Middle frontal gyrus (tissue), 1 donor: Measurements from ENCODE around the gene C2orf92.
"Not testable (repeated sequence)": the region's sequence is repeated elsewhere in the genome, so short reads cannot be mapped to it uniquely, and the experiment has no call there.

Source experiments
- DNase-seq: peaks from one replicate; pipeline ENCODE4 v3.0.0-alpha.2; 2015; ENCODE audit warnings: low spot score; ENCODE audit errors: extremely low spot score

Gene C2orf92

DNA sequence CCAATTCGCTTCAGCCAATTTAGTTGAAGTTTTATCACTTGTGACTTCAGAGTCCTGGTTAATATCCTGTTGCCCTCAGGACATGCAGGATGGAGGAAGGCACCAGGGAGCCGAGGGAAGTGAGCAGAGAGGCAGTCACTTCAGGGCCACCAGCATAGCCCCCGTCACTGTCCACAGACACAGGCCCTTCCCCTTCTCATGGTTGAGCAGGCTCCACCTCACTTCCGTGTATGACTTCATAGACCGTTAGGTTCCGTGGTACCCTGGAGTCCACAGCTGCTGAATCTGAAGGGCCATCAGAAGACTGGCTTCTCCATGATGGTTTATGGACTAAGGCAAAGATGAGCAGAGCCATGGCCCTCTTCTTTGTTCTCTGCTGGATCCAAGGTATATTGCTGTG, at the start of gene C2orf92:
C2orf92 (plus strand) TSS at position 266 of the 400 bp plus-strand sequence; CDS start at position 342, 76 bp downstream.
- no peak for DNase-seq

DNA sequence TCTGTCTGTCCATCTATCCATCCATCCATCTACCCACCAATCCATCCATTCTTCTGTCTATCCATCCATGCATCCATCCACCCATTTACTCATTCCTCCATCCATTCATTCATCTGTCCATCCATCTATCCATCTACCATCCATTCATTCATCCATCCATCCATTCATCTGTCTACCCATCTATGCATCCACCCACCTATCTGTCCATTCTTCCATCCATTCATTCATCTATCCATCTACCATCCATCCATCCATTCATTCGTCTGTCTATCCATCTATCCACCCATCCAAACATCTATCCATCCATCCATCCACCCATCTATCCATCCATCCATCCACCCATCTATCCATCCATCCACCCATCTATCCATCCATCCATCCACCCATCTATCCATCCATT, 49.0 kb upstream of the C2orf92 start:
- DNase-seq = not testable (repeated sequence)

DNA sequence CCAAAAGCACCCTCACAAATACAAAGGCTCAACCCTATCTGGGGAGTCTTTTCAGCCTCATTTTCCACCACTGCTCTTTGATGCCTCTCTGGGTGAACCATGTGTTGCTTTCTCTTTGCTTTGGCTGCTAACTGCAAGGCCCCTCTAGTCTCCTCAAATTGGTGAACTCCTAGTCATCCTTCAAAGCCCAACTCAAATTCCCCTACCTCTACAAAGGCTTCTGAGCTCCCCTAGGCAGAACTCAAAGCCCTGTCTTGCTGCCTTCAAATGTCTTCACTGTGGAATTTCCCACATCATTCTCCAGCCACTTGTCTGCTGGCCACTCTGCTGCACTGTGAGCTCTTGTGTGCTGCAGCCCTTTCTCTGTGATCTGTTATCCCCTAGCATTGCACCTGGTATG, 46.5 kb upstream of the C2orf92 start:
- not testable (repeated sequence) for DNase-seq

DNA sequence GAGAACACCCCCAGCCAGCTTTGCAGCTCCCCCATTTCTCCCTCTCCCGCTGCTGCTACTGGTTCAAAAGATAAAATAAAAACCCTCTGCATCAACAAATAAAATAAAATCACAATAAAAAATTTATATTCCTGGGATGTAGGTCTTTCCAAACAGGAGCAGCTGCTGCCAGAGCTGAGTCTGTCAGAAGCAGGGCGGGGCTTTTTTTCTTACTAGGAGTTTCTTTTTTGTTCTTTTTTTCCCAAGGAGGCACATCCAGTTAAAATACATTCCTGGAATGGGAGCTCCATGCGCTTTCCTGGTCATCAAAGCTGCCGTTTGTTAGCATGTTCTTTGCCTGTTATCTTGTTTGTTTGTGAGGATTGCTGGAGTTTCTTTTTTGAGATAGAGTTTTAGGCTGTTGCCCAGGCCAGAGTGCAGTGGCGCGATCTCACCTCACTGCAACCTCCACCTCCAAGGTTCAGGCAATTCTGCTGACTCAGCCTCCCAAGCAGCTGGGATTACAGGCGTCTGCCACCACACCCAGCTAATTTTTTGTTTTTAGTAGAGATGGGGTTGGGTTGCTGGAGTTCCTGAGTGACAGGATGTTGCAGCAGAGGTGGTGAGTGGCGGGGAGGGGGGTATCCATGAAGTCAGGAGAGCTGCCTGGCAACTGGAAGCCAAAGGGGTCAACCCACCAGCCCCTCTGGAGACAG, 44.0 kb upstream of the C2orf92 start:
- not testable (repeated sequence) for DNase-seq

DNA sequence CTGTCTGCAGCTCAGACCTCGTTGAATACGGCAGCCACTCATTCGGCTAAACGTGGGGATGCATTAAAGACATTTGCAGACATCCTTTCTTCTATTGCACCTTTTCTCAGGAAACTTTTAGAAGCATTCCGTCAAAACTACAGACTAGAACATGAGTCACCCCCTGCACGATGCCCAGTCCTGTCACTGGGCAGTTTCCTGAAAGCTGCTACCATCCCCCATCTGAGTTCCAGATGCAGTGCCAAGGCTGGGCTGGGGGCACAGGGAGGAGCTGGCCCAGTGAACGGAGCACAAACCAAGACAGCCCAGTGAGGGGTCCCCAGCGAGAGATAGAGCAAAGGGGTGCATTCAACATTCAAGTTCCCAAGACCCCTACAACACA, 43.5 kb upstream of the C2orf92 start:
- not testable (repeated sequence) for DNase-seq

DNA sequence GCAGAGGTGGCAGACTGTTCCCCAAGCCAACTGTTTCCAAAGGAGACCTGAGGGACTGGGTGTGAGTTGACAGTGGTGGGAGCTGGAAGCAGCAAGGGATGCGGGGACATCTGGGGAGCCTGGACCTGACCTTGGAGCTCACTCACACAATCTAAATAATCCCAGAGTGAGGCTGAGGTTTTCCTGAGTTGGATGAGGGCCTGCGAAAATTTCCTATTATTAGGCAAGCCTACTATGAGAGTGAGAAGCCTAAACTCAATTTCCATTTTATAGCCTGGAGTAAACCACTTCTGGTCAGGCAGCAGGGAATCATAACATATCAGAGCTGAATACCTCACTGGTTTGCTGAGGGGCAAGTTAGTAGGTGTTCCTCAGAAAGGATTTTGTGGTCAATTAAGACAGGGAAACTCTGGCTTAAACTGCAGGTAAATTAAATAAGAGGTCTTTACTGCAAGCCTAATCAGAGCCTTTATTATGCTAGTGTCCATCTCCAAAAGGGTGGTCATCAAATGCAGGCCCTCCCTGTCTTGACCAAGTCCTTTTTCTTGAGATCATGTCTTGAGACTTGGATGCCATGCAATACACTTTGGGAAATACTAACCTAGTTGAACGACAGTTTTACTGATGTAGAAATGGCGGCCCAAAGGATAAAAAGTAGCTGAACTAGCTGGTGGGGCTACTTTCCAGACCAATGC, 25.3 kb upstream of the C2orf92 start:
- DNase-seq = no peak

DNA sequence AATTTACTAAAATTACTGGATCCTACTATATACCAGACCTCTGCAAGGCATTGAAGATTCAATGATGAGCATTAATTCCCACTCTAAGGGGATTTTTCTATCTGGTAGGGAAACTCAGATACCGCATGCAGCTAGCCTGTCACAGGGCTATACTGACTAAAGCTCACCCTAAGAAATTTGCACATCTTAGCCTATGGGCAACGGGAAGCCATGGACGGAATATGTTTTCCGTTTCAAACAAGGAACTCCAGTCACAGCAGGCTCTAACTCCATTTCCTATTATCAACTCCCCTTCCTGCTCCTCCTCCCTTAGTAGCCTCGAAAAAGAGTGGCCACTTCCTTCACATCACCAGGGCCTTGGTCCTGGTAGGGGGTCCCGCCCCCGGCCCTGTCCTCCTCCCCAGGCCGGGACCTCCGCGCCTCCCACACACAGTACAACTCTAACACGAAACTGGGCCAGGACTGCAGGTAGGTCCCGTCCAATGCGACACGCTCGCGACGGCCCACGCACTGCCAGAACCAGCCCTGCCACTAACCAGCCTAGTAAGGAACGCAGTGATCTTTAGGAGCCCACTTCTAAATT, 24.3 kb upstream of the C2orf92 start:
- DNase-seq = no peak

DNA sequence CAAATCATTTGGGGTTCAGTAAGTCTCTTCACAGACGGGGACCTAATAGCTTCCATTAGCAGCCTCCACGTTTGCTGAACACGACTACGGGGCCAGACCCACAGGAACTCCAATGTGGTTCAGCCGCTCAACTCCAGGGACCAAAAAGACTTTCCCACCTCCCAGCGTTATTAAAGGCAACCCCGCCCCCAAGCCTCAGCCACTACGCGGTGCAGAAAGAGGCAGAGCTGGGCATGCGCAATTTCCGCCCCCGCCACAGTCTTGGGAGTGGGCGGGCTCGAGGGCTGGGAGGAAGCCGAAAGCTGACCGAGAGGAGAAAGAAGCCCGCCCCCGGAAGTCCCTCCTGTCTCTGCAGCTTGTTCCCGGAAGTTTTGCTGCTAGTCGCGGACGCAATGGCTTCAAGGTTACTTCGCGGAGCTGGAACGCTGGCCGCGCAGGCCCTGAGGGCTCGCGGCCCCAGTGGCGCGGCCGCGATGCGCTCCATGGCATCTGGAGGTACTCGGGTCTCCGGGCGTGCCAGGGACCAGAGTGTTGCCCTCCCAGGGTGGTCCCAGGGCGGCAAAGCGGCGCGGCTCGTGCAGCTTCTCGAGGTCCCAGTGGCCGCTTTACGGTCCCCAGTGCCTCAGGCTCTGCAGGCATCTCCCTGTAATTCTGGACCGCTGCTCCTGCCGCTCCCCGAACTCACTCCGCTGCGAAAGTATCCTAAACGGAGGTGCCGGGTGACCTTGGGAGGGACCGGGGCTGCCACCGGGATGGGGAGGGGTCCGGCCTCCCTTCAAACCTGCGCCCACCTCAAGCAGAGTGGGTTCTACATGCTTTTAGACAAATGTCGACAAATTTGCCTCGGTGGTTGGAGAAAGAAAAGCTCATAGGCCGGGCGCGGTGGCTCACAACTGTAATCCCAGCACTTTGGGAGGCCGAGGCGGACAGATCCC, 23.6 kb upstream of the C2orf92 start, which contains the start of gene COX5B:
COX5B (plus strand) TSS at position 368 of the 935 bp plus-strand sequence; CDS start at position 393, 25 bp downstream.
- peak; percentile 98 for DNase-seq

DNA sequence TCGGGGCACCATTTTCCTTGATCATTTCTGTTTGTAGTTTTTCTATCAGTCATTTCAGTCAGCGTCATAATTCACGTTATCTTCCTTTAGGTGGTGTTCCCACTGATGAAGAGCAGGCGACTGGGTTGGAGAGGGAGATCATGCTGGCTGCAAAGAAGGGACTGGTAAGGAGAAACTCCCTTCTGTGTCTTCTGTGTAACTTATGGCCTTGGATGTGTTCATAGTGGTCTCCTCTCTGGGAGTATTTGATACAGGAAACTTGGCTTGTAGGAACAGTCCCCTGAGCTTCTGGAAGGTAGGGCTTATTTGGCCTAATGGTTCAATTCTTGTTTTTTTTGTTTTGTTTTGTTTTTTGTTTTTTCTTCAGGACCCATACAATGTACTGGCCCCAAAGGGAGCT, 22.5 kb upstream of the C2orf92 start:
- no peak for DNase-seq

DNA sequence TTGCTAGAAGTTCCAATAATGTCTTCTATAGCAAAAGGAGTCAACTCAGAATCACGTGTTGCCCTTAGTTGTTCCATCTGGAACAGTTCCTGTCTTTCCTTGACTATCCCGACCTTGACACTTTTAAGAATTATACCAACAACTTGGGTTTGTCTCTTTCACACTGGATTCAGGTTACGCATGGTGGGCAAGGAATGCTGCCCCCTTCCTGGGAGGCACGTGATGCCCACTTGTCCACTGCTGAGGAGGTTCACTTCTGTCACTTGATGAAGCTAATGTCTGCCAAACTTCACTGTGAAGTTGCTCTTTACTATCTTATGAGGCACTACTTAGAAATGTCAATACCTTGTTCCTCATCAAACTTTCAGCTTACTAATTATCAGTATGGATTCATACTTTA, 18.4 kb upstream of the C2orf92 start:
- no peak for DNase-seq

DNA sequence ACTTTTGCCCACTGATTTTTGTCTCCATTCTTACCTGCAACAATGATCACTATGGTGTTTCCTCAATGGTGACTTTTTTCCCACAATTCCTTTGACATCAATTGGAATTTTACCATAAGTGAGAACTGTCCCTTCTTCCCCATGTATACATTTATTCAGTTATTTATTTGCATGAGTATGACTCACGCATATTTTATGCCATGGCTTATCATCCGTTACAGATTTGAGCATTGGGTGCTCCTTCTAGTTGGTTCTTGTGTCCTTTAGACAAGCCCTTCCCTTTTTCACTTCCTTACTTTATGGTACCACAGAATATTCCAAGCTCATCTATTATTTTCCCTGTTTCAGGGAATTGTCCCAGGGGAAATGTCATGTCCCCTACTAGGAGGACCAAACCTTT, 16.0 kb upstream of the C2orf92 start:
- no peak for DNase-seq

DNA sequence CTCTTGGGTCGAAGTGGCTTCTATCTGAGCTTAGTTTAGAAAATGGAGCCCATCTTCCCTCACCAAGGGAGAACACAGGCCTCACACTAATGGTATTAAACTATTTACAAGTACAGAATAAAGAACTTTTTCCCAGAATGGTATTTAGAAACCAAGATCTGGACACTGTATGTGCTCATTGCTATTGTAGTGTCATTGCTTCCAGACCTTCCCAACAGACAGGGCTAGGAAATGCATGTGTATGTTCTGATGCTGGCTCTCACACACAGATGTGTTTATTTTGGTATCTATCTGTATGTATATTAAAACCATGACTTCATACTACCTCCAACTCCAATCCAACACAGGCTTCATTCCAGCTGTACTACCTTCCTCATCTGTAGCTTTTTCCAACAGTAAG, 15.6 kb upstream of the C2orf92 start:
- DNase-seq = no peak

DNA sequence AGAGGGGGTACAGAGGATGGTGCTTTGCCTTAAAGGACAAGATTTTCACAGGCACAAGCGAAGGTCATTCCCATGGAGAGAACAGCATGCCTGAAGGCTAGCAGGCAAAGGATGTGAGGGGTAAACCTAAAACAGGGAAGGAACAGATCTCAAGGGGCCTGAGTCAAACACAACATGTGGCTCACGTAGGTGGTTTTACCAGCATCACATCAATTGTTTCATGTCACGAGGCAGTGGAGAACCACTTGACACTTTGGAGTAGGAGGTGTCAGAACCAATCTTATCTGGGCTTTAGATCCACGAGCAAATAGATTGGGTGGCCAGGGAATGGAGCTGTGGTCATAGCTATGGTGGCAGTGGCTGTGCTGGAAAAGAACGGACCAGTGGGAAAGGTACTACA, 15.2 kb upstream of the C2orf92 start:
- DNase-seq = no peak

DNA sequence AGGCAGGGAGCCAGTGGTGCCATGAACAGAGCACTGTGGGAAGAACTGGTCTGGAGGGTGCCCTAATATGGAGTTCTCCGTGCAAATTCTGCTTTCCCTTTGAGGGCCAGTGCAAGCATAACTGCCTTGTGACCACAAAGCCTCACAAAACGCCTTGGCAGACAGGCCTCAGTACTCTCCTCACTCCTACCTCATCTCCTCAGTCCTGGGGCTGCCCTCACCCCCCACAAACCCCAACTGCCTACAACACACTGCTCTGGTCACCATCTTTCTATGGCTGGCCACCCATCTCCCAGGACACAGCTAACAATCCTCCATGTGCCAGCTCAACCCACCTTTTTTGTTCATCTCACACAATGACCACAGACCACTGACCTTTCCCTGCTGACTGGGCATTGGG, 14.7 kb upstream of the C2orf92 start:
- DNase-seq = no peak

DNA sequence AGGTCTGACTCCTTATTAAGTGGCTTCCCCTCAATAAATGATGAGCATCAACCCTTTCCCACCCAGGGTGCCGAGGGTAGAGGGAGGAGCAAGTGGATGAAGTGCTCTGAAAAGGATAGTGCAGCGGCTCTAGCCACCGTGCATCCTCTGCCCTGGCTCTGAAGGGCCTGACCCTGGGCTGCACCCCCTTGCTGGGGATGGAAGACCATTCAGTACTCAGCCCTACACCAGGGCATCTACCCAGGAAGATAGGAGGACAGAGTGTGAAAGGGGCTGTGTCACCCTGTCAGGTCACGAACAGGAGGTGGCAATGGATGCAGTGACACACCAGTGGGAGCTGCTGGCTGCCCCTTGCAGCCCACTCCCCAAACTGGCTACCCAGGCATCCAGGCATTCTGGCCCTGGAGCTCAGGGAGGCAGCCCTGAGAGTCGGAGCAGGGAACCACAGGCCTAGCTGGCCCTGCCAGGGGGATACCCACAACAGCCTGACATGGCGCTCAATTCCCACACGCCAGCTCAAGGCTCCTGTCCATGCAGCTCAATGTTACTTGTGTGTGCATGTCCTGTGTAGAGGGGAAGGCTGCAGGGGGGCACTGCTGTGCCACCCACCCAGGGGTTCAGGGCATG, 13.3 kb upstream of the C2orf92 start:
- DNase-seq = no peak

DNA sequence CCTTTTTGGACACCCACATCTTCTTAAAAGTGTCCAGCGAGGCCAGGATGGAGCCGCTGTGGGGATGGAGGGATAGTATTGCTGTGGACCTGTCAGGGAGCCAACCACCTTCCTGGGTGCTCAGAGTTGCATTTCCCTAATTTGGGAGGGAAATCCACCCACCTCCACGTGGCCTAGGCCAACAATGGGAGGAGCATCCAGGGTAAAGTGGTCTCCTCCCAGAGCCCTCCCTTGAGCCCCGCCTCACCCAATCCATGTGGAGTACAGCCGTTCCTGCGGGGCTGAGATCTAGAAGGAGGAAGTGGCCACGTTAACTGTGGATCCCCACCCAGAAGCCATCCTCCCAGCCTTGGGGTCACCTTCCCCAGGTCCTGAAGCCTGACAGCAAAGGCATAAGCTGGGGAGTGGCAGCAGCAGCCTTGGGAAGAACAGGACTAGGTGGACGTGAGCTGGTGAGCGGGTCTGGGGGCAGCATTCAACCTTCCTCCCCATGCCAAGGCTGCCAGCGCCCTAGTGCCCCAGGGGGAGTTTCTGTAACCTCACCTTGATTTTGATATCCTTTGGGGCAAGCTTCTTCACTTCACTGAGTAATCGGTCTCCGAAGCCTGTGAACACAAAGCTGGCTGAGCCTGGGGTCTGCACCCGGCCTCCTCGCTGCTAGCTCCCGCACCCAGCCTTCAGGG, 12.5 kb upstream of the C2orf92 start:
- no peak for DNase-seq

DNA sequence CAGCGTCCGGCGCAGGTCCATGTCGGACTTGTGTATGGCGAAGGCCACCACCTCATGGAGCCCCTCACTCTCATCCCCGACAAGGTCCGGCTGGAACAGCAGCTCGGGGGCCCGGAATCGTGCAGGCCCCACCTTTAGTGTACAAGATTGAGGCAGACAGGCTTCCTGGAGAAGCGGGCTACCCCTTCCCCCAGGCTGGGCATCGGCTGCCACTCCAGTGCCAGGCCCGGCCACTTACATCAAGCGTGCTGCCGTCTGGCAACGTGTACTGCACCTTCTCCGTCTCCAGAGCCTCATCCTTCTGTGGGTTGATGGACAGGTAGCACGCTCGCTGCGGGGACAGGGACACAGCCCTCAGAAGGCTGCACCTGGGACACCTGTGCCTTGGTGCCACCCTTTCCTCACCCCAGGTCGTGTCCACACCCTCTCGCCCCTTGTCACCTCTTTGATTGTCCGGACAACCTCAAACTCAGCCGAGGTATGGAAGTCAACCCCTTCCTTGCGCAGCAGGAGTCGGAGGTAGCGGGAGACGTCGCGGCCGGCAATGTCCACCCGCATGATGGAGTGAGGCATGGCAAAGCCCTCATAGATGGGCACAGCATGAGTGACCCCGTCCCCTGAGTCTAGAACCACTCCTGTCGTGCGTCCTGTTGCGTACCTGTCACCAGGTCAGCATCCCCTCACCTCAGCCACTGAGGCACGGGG, 11.4 kb upstream of the C2orf92 start:
- no peak for DNase-seq

DNA sequence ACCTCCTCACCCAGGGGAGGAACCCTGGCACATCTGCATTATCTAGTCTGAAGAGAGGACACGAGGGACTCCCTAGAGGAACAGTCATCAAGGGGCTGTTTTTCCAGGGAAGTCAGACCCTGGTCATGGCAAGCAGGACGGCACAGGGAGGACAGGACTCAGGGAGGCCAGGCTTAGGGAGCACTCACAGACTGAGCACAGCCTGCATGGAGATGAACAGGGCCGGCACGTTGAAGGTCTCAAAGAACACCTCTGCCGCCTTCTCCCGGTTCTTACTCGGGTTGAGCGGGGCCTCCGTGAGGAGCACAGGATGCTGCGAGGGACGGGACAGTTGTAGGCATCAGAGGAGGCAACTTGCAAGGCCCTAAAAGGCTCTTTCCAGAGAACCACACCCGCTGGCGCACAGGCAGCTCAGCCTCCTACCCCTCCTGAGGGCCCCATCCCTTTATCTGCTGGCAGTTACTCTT, 10.8 kb upstream of the C2orf92 start:
- DNase-seq = no peak

DNA sequence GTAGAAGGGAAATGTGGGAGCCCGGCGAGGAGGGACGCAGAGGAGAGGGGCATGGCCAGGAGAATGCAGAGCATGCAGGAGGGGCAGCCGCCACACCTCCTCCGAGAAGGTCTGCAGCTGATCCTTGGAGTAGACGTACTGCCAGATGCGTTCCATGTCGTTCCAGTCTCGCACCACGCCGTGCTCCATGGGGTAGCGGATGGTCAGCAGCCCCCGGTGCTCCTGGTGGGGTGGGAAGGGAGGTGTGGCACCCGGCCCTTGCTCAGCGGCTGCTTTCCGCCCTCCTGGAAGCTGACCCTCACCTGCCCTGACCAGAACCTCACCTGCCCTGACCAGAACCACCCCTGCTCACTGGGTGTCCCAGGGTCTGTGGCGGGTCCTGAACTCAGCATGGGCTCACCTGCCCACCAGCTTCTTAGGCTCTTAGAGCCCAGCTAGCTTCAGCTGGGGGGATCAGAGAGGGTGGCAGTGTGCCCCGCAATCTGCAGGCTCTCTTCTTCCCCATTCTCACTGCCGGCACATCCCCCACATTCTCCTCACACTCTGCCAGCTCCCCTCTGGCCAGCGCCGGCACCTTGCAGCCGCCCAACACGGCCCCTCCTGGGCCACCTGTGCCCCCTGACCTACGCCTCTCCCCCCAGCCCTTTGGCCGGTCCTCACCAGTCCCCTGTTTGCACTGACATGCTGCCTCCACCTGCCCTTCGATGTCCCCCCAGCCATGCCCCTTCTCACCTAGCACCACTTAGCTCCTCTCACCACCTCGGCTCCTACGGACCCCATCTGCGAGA, 10.1 kb upstream of the C2orf92 start:
- DNase-seq = no peak
